Neural cell (in vitro differentiated cells): ENCODE data around the gene B3GALT5. TPM values are rescaled to one million over a fixed set of nuclear protein-coding genes. Genes with fewer than 3 reads are reported as not detected.

Experiments used
- polyA plus RNA-seq: library from polyadenylated mRNA; depleted of rRNA; stranded (reverse); fragments of >200 nt; gene quantifications from 2 replicates; pipeline ENCODE4 v1.2.3, GENCODE V29; 2014

B3GALT5 gene
- polyA plus RNA-seq, 1 donor from 2014 or later = 0.50 TPM

Other genes starting within 250 kb of the B3GALT5 start
- 0.09 and 1.1 TPM in 2 replicates for gene LCA5L, start 167.2 kb upstream of the B3GALT5 start, polyA plus RNA-seq
- gene SH3BGR, start 161.0 kb upstream of the B3GALT5 start, polyA plus RNA-seq = 5.5 and 13.8 TPM in 2 replicates
- 0.72 and 1.1 TPM in 2 replicates for gene IGSF5, start 132.2 kb downstream of the B3GALT5 start, polyA plus RNA-seq